ENCODE measurements around the gene PPFIA1.

DNA sequence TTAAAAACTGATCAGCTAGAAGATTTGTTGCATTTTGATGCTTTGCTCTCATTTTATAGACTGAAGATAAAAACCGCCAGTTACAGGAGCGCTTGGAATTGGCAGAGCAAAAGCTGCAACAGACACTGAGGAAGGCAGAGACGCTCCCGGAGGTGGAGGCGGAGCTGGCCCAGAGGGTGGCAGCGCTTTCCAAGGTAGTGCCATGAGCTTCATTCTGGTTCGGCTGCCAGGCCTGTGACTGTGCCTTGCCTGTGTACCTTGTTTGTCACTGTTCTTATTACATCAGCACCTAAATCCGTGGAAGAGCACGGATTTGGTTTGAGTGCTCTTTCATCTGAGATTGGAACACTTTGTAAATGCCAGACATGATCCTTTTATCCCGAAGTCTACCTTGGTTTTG lies 61.4 kb downstream of the PPFIA1 start:
- TF ChIP-seq, protein P1, sequence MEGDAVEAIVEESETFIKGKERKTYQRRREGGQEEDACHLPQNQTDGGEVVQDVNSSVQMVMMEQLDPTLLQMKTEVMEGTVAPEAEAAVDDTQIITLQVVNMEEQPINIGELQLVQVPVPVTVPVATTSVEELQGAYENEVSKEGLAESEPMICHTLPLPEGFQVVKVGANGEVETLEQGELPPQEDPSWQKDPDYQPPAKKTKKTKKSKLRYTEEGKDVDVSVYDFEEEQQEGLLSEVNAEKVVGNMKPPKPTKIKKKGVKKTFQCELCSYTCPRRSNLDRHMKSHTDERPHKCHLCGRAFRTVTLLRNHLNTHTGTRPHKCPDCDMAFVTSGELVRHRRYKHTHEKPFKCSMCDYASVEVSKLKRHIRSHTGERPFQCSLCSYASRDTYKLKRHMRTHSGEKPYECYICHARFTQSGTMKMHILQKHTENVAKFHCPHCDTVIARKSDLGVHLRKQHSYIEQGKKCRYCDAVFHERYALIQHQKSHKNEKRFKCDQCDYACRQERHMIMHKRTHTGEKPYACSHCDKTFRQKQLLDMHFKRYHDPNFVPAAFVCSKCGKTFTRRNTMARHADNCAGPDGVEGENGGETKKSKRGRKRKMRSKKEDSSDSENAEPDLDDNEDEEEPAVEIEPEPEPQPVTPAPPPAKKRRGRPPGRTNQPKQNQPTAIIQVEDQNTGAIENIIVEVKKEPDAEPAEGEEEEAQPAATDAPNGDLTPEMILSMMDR (conservative IDR thresholded peaks at IDR 0.05; ENCODE audit: low read length) = no peak
- TF ChIP-seq EZH2phosphoT487 (IDR thresholded peaks at IDR 0.05; ENCODE audit: borderline replicate concordance, low read depth, low read length) = no peak
